Measurements from ENCODE around the gene RCOR3. TPM values are rescaled to one million over a fixed set of nuclear protein-coding genes. Genes with fewer than 3 reads are reported as not detected.

Gene RCOR3
- 10 to 100 TPM; 40.4 to 57.1 (median 55.4) TPM for total RNA-seq

GRCh38 chr1:211258756-211259637 is at the start of gene RCOR3:
Gene RCOR3, plus strand, starts transcription at chr1:211259366. Its CDS starts 195 bp downstream, at chr1:211259561.
- WGBS, 2 donors: 0% methylated on average over 36 to 67 of the region's 97 CpGs
- H3K9me3 ChIP-seq: no peaks in the 10 kb centered on the region
- no peaks in the 10 kb centered on the region for H3K27me3 ChIP-seq
- peak within 1 kb of the TSS; percentile 99 to 100 (median 100) for H3K27ac ChIP-seq
- peak within 1 kb of the TSS; percentile 74 to 98 (median 86) for H3K4me3 ChIP-seq
- peak; percentile 88 to 89 for DNase-seq (ENCODE audit: low spot score in 2 of 2)
- peaks cover 0 to 9% (median 0%) of the 10 kb centered on the region in 3 donors for H3K36me3 ChIP-seq
- TF ChIP-seq POLR2A (IDR thresholded peaks at IDR 0.05) (peak; percentile 58 to 72), CTCF (IDR thresholded peaks at IDR 0.05) (peak; percentile 59 to 71 (median 64)), EP300 (IDR thresholded peaks at IDR 0.05) (peak in 1 of 2 donors; percentile 87)
- peaks cover 0 to 24% (median 14%) of the 10 kb centered on the region in 4 donors for H3K4me1 ChIP-seq

- WGBS, 2 donors: 69 to 93% methylated on average over 3 to 5 of the region's 5 CpGs
- TF ChIP-seq EP300 (IDR thresholded peaks at IDR 0.05): no peak
- TF ChIP-seq CTCF (IDR thresholded peaks at IDR 0.05): no peak
- no peak for TF ChIP-seq POLR2A (IDR thresholded peaks at IDR 0.05)
- no peak for DNase-seq (ENCODE audit: low spot score in 2 of 2)
- Histone ChIP-seq H3K4me1 (no peaks in the 10 kb centered on the region), H3K36me3 (no peaks in the 10 kb centered on the region), H3K27me3 (no peaks in the 10 kb centered on the region), H3K27ac (no peak overlapping the region), H3K9me3 (peaks cover 0 to 10% (median 0%) of the 10 kb centered on the region in 4 donors), H3K4me3 (no peak overlapping the region)
Measured at GRCh38 chr1:211210052-211210451, 49.1 kb upstream of the RCOR3 start.

- 85 to 94% methylated on average over 6 of the region's 6 CpGs for WGBS, 2 donors
- Histone ChIP-seq H3K4me3 (no peak overlapping the region), H3K27ac (no peak overlapping the region), H3K9me3 (peaks cover 0 to 10% (median 0%) of the 10 kb centered on the region in 4 donors), H3K4me1 (no peaks in the 10 kb centered on the region), H3K36me3 (no peaks in the 10 kb centered on the region), H3K27me3 (no peaks in the 10 kb centered on the region)
- DNase-seq (ENCODE audit: low spot score in 2 of 2): no peak
- TF ChIP-seq EP300 (IDR thresholded peaks at IDR 0.05) (no peak), POLR2A (IDR thresholded peaks at IDR 0.05) (no peak), CTCF (IDR thresholded peaks at IDR 0.05) (no peak)
Measured at GRCh38 chr1:211210965-211211364, 48.2 kb upstream of the RCOR3 start.

GRCh38 chr1:211213702-211214101 is 45.5 kb upstream of the RCOR3 start:
- H3K36me3 ChIP-seq: no peaks in the 10 kb centered on the region
- 92 to 97% methylated on average over 2 of the region's 2 CpGs for WGBS, 2 donors
- TF ChIP-seq POLR2A (IDR thresholded peaks at IDR 0.05) (no peak), CTCF (IDR thresholded peaks at IDR 0.05) (no peak), EP300 (IDR thresholded peaks at IDR 0.05) (no peak)
- no peaks in the 10 kb centered on the region for H3K27me3 ChIP-seq
- H3K9me3 ChIP-seq: no peaks in the 10 kb centered on the region
- no peak overlapping the region for H3K4me3 ChIP-seq
- H3K27ac ChIP-seq: no peak overlapping the region
- no peaks in the 10 kb centered on the region for H3K4me1 ChIP-seq
- DNase-seq (ENCODE audit: low spot score in 2 of 2): no peak

- no peaks in the 10 kb centered on the region for H3K36me3 ChIP-seq
- H3K27me3 ChIP-seq: no peaks in the 10 kb centered on the region
- no peak for DNase-seq (ENCODE audit: low spot score in 2 of 2)
- H3K4me3 ChIP-seq: no peak overlapping the region
- TF ChIP-seq EP300 (IDR thresholded peaks at IDR 0.05): no peak
- WGBS, 2 donors: 94 to 100% methylated on average over 1 of the region's 1 CpG
- H3K4me1 ChIP-seq: no peaks in the 10 kb centered on the region
- H3K27ac ChIP-seq: no peak overlapping the region
- no peaks in the 10 kb centered on the region for H3K9me3 ChIP-seq
Measured at GRCh38 chr1:211215577-211215976, 43.6 kb upstream of the RCOR3 start.

Measured in tibial nerve (tissue), 4 donors.